Stomach (tissue), 4 donors: Measurements from ENCODE around the gene SRGAP2C.
"Not testable (repeated sequence)": the region's sequence is repeated elsewhere in the genome, so short reads cannot be mapped to it uniquely, and the experiment has no call there.

ENCODE experiments used
- EP300 ChIP-seq: sonication (generic); formaldehyde crosslinking; IDR thresholded peaks from one replicate; pipeline ENCODE4 v1.6.1; 2017; ENCODE audit warnings: antibody characterized with exemption
- POLR2A ChIP-seq, 4 donors: fragments of 450-650 bp; IDR thresholded peaks; one replicate each; pipeline ENCODE4 v1.6.1; 2016; ENCODE audit warnings: antibody characterized with exemption in 4 of 4, control low read depth in 2 of 4, mild to moderate bottlenecking in 1 of 4, moderate library complexity in 1 of 4
- POLR2AphosphoS5 ChIP-seq, 3 donors: sonication (generic); formaldehyde crosslinking; IDR thresholded peaks; one replicate each; pipeline ENCODE4 v1.6.1; 2016; ENCODE audit warnings: antibody characterized with exemption in 3 of 3
- TF ChIP-seq, protein P1 (sequence below), 7 experiments: fragments of 450-650 bp in 4 of 7; fragments of 200-600 bp in 3 of 7; sonication (generic) in 3 of 7; IDR thresholded peaks; one replicate each; pipeline ENCODE4 v1.5.1; 2016 to 2019; ENCODE audit warnings: antibody characterized with exemption in 7 of 7, control low read depth in 2 of 7, mild to moderate bottlenecking in 1 of 7

DNA sequence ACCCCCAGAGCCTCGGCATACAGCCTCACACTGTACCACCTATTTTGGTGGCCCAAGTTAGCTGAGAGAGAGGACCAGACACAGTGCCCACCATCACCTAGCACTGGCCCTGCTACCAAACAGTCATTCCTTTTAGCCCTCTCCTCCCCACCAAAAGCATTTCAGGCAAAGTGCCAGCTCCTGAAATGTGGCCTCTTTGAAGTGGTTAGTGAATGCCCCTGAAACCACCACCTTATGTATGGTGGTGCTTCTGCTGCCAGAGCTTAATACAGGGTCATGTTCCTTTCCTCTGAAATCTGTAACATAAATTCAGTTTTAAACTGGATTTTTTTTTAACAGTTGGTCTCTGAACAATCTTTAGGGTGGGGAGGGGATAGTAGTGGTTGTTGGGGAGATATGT, 175.8 kb downstream of the SRGAP2C start:
- not testable (repeated sequence) for TF ChIP-seq POLR2AphosphoS5 (IDR thresholded peaks at IDR 0.05); POLR2A (IDR thresholded peaks at IDR 0.05); EP300
- TF ChIP-seq, protein P1, sequence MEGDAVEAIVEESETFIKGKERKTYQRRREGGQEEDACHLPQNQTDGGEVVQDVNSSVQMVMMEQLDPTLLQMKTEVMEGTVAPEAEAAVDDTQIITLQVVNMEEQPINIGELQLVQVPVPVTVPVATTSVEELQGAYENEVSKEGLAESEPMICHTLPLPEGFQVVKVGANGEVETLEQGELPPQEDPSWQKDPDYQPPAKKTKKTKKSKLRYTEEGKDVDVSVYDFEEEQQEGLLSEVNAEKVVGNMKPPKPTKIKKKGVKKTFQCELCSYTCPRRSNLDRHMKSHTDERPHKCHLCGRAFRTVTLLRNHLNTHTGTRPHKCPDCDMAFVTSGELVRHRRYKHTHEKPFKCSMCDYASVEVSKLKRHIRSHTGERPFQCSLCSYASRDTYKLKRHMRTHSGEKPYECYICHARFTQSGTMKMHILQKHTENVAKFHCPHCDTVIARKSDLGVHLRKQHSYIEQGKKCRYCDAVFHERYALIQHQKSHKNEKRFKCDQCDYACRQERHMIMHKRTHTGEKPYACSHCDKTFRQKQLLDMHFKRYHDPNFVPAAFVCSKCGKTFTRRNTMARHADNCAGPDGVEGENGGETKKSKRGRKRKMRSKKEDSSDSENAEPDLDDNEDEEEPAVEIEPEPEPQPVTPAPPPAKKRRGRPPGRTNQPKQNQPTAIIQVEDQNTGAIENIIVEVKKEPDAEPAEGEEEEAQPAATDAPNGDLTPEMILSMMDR (IDR thresholded peaks at IDR 0.05), result not testable (repeated sequence)
